Renal cortex interstitium (tissue), 11 donors: ENCODE results near the gene FUBP3. TPM values are rescaled to one million over a fixed set of nuclear protein-coding genes. Genes with fewer than 3 reads are reported as not detected.

ENCODE experiments used
- DNase-seq, 11 donors: peaks; one replicate each; pipeline ENCODE4 v3.0.0-alpha.2; 2013; ENCODE audit warnings: low read depth in 9 of 11, low spot score in 4 of 11; ENCODE audit errors: extremely low read depth in 1 of 11
- polyA plus RNA-seq, 3 donors: library from polyadenylated mRNA; unstranded; fragments of 120-200 nt; gene quantifications; one replicate each; pipeline ENCODE4 v1.2.1, GENCODE V29; 2013; ENCODE audit not compliant: insufficient read length in 3 of 3

Gene FUBP3
- polyA plus RNA-seq, 3 donors: 76.6 to 88.6 (median 77.7) TPM

GRCh38 chr9:130629443-130630070 lies 50.2 kb downstream of the FUBP3 start:
- no peak for DNase-seq

DNA sequence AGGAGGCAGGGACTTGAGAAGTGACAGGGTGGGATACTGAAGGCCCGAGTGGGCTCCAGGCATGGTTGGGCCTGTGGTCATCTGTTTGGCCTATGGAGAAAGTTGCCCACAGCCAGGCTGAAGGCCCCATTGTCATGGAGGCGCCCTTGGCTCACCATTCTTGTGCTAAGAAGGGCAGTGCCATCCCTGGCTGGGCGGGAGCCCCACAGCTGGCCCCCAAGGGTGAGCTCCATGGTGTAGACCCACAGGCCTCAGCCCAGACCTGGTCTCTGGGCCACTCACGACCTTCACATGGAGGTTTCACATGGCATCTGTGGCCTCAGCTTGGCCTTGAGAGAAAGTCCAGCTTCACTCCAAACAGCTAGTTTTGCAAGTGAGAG lies 50.7 kb downstream of the FUBP3 start:
- DNase-seq: no peak

- DNase-seq: no peak
These were observed 51.3 kb downstream of the FUBP3 start for GRCh38 chr9:130630506-130631330.

- DNase-seq: no peak
These were observed 52.1 kb downstream of the FUBP3 start for GRCh38 chr9:130631331-130632080.

- DNase-seq: no peak
These were observed 52.8 kb downstream of the FUBP3 start for GRCh38 chr9:130632081-130632710.

- DNase-seq: no peak
These were observed 53.5 kb downstream of the FUBP3 start for GRCh38 chr9:130632841-130633240.

GRCh38 chr9:130633336-130634190 lies 54.2 kb downstream of the FUBP3 start:
- DNase-seq: no peak

DNA sequence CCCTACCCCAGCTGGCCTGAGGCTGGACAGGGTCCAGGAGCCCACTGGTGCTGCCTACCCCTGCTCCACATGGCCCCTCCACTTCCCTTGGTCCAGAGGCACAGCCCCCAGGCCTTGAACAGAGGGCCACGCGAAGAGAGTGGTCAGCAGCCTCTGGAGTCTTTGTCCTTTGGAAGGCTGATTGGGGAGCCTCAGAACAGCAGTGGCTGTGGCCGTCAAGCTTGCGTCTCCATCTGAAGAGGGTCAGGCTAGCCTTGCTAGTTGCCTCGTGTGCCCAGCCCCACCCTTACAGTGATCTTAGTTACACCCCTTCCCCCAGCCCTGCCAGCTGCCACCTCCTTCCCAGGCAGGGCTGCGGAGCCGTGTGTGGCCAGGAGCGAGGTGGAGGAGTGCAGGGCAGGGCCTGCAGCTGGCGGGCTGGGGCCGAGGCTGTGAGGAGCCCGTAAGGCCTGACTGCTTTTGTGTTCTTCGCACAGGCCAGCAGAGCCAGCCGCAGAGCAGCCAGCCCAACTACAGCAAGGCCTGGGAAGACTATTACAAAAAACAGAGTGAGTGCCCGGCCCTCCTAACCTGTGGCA lies 54.9 kb downstream of the FUBP3 start:
- no peak for DNase-seq

GRCh38 chr9:130634801-130635200 lies 55.4 kb downstream of the FUBP3 start:
- DNase-seq: no peak

- DNase-seq: no peak
These were observed 55.9 kb downstream of the FUBP3 start for GRCh38 chr9:130635306-130635705.

- no peak for DNase-seq
These were observed 56.6 kb downstream of the FUBP3 start for GRCh38 chr9:130635721-130636647.

DNA sequence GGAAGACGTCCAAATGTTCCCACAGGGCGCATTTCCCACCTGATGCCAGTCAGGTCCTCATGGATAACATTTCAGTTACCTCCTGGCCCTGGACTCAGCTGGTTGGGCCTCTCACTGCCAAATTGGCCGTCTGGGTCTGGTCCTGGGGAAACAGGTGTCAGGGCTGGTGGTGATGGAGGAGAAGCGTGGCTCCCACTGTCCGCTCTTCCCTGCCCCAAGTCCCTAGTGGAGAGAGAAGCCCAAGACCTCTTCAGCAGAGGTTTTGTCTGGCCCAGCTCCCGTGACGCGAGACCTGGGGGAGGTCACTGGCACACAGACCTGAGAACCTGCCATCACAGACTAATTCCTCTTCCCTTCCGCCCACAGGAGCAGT lies 57.3 kb downstream of the FUBP3 start:
- no peak for DNase-seq

GRCh38 chr9:130638284-130639123 lies 59.1 kb downstream of the FUBP3 start:
- no peak for DNase-seq

DNA sequence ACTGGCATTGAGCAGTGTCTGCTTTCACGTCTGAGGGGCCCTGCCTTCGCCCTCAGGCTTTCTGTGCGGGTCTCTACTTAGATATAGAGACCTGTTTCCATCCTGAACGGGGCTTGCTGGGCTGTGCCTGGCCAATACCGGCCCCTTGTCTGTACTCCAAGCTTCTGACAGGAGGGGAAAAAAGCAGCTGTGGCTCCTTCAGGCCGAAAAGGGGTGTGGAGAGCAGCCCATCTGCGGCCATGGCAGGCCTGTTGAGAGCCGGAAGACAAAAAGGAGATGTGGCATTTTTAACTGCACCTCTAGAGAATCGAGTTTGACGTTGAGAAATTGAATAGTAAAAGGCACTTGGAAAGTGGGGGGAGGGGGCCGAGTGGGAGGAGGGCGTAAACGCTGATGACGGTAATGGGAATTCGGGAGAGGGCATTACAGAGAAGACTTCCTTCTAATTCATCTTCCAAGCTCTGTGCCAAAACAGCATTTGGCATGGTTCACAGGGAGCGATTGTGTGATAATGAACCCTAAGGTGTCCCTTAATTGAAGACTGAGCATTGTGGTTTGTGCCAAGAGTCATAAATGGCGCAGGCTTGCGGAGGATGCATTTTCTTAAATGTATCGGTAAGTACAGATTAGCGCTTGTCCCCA lies 59.9 kb downstream of the FUBP3 start:
- no peak for DNase-seq

DNA sequence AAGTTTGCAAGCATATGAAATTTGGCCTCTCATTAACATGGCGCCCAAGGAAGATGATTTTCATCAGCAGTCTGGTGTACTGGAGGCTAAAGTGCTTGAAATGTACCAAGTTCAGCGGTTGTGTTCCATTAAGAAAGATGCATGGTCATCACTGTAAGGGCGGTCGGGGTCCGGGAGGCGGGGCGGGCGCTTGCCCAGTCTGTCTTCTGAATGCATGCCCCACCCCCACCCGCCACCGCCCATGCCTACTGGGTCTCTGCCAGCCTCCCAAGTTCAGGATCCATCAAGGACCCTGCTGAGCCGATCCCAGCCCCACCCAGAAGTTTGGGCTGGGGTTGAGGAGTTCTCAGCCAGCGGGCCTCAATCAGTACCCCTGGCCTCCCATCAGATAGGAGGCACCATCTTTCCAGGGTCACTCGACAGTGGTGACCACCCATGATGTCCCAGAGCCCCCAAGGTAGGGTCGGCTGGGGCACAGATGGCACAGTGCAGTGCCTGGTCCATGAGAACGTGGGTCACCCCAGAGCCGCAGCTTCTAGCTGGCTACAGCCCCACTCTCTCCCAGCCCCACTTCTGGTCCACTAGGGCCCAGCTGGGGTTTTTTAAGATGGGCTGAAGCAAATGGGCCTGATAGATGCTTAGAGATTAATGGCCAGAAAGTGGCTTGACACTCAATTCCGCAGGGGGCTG lies 60.6 kb downstream of the FUBP3 start:
- DNase-seq: no peak

DNA sequence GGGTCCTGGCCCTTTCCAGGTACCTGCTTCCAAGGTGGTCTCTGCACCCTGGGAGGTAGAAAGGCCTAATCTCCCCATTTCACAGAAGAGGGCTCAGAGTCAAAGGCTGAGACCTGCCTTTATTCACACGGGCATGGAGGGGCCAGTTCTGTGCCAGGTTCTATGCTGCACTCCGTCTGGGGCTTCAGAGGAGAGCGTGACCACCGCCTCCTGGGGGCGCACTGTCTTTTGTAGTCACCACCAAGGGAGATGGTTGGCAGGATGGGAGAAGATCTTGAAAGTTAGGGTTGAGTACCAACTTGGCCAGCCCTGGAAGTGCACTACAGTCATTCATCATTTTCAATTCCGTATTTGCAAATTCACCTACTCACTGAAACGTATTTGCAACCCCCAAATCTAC lies 61.3 kb downstream of the FUBP3 start:
- DNase-seq: no peak
